ENCODE data around the gene CYP11A1. TPM values are rescaled to one million over a fixed set of nuclear protein-coding genes. Genes with fewer than 3 reads are reported as not detected.

The CYP11A1 gene
- total RNA-seq, 1 experiment from 2014 or later, result 1.7 TPM

DNA sequence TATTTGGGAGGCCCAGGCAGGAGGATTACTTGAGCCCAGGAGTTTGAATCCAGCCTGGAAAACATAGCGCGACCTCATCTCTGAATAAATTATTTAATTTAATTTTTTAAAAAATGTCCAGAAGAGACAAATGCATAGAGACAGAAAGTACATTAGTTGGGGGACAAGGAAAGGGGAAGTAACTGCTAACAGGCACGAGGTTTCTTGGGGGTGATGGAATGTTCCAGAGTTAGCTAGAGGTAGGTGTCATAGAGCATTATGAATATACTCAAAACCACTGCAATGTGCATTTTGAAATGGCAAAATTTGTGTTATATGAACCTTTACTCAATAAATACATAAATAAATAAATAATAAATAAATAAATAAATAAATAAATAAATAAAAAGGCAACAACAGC, 31.7 kb upstream of the CYP11A1 start:
- Histone ChIP-seq H3K79me1 (ENCODE audit: insufficient read depth, low read depth, low read length, poor library complexity, severe bottlenecking) (no peaks in the 10 kb centered on the region), H3K27ac (ENCODE audit: insufficient read length, low read depth, low read length) (no peak overlapping the region), H3T11ph (ENCODE audit: low read length) (no peak overlapping the region), H3K4me2 (ENCODE audit: insufficient read depth, insufficient read length, low read length) (no peak overlapping the region), H2BK5ac (ENCODE audit: insufficient read length, low read length) (no peak overlapping the region), H3K79me2 (ENCODE audit: insufficient read depth, low read length) (no peaks in the 10 kb centered on the region), H4K91ac (ENCODE audit: insufficient read length, low read depth, low read length) (no peak overlapping the region), H3K14ac (ENCODE audit: insufficient read depth, low read length) (no peak overlapping the region), H3K9me3 (ENCODE audit: control insufficient read depth, low read depth, low read length) (no peaks in the 10 kb centered on the region), H4K8ac (replicated peaks; ENCODE audit: insufficient read length, low read depth, low read length) (no peak overlapping the region), H3K27me3 (ENCODE audit: insufficient read depth, low read length) (no peaks in the 10 kb centered on the region), H2BK20ac (ENCODE audit: low read depth, low read length, poor library complexity, severe bottlenecking) (no peak overlapping the region), H3K9ac (ENCODE audit: extremely low read depth, insufficient read length, low read length) (no peak overlapping the region), H4K20me1 (ENCODE audit: control insufficient read depth, insufficient read depth, insufficient read length) (no peaks in the 10 kb centered on the region), H2AK5ac (ENCODE audit: insufficient read length, low read length) (no peak overlapping the region), H2BK120ac (ENCODE audit: low read depth, low read length, poor library complexity, severe bottlenecking) (no peak overlapping the region), H2BK12ac (ENCODE audit: insufficient read length, low read depth, low read length) (no peak overlapping the region), H3K4ac (ENCODE audit: low read depth, low read length) (no peak overlapping the region), H3K23me2 (ENCODE audit: insufficient read length, low read depth, low read length, poor library complexity, severe bottlenecking) (no peaks in the 10 kb centered on the region), H4K5ac (ENCODE audit: insufficient read length, low read depth, low read length) (no peak overlapping the region), H2AFZ (ENCODE audit: low read length) (no peak overlapping the region), H3K23ac (ENCODE audit: insufficient read length, low read depth, low read length) (no peak overlapping the region), H2BK15ac (ENCODE audit: low read depth, low read length) (no peak overlapping the region), H3K18ac (ENCODE audit: insufficient read length, low read depth, low read length) (no peak overlapping the region), H3K56ac (ENCODE audit: insufficient read length, low read depth, low read length) (no peak overlapping the region), H3K4me1 (ENCODE audit: insufficient read depth, low read length) (peaks cover 5% of the 10 kb centered on the region; the same call in 1 of the 2 replicates)
- peaks cover 15 to 26% of the 10 kb centered on the region in 2 experiments for H3K4me1 Mint-ChIP-seq
- H3K4me3 Mint-ChIP-seq, result no peak overlapping the region
- H3K27me3 Mint-ChIP-seq (ENCODE audit: low read depth), result peaks cover 2% of the 10 kb centered on the region
- H3K9me3 Mint-ChIP-seq, result no peaks in the 10 kb centered on the region
- no peak overlapping the region for H3K27ac Mint-ChIP-seq
- no peaks in the 10 kb centered on the region for H3K36me3 Mint-ChIP-seq (ENCODE audit: insufficient read depth in 1 of 3, low read depth in 3 of 3)
- no peak for DNase-seq
- TF ChIP-seq, protein P1, sequence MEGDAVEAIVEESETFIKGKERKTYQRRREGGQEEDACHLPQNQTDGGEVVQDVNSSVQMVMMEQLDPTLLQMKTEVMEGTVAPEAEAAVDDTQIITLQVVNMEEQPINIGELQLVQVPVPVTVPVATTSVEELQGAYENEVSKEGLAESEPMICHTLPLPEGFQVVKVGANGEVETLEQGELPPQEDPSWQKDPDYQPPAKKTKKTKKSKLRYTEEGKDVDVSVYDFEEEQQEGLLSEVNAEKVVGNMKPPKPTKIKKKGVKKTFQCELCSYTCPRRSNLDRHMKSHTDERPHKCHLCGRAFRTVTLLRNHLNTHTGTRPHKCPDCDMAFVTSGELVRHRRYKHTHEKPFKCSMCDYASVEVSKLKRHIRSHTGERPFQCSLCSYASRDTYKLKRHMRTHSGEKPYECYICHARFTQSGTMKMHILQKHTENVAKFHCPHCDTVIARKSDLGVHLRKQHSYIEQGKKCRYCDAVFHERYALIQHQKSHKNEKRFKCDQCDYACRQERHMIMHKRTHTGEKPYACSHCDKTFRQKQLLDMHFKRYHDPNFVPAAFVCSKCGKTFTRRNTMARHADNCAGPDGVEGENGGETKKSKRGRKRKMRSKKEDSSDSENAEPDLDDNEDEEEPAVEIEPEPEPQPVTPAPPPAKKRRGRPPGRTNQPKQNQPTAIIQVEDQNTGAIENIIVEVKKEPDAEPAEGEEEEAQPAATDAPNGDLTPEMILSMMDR (conservative IDR thresholded peaks at IDR 0.05), result no peak
- no CpG with 5 or more reads among the region's 3 CpGs for WGBS (ENCODE audit: extremely low coverage, insufficient read length, low lambda C conversion rate)
